DND-41 (cell line): ENCODE measurements around the gene IL4I1.

ENCODE experiments used
- EZH2 ChIP-seq: IDR thresholded peaks from 3 replicates; pipeline ENCODE4 v1.6.1; 2012; ENCODE audit warnings: borderline replicate concordance, low read depth, mild to moderate bottlenecking, moderate library complexity, low read length, inconsistent platforms; ENCODE audit not compliant: severe bottlenecking
- TF ChIP-seq, protein P1 (sequence below): IDR thresholded peaks from 2 replicates; pipeline ENCODE4 v1.5.1; 2012; ENCODE audit warnings: borderline replicate concordance, low read length, moderate library complexity, mild to moderate bottlenecking; ENCODE audit not compliant: poor library complexity, severe bottlenecking; ENCODE audit errors: extremely low read depth

DNA sequence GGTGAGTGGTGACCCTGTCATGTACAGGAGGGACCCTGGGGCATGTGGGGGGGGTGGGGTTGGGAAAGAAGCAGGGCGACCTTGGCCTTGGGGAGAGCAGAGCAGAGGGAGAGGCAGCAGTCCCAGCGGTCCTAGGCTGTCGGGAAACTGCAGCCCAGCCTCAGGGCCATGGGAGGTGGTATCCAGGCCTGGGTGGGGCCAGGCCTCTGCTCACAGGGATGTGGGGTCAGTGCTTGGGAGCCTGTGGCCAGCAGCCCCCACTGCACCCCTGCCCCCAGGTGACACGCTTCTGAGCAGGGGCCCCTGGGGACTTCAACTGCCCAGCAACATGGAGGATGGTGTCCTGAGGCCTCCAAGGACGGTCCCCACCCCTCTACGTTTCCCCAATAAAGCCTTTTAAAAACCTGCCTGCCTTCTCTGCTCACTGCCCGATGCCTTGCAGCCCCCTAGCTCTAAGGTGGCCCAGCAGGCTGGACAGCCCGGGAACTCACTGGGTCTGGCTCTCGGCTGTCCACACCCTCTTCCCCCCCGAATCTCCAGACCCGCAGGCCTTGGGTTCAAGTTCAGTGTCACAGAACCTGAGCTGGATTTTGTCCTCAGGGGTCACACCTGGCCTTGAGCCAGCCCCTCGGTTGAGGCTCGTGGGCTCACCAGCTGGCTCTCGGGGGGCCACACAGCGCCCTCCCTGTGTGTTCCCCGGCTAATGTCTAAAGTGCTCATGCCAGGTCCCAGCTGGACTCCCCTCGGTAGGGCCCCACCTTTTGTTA, 36.2 kb downstream of the IL4I1 start:
- TF ChIP-seq, protein P1, sequence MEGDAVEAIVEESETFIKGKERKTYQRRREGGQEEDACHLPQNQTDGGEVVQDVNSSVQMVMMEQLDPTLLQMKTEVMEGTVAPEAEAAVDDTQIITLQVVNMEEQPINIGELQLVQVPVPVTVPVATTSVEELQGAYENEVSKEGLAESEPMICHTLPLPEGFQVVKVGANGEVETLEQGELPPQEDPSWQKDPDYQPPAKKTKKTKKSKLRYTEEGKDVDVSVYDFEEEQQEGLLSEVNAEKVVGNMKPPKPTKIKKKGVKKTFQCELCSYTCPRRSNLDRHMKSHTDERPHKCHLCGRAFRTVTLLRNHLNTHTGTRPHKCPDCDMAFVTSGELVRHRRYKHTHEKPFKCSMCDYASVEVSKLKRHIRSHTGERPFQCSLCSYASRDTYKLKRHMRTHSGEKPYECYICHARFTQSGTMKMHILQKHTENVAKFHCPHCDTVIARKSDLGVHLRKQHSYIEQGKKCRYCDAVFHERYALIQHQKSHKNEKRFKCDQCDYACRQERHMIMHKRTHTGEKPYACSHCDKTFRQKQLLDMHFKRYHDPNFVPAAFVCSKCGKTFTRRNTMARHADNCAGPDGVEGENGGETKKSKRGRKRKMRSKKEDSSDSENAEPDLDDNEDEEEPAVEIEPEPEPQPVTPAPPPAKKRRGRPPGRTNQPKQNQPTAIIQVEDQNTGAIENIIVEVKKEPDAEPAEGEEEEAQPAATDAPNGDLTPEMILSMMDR = no peak
- TF ChIP-seq EZH2 = no peak
